ENCODE data around the gene TENM4. TPM values are rescaled to one million over a fixed set of nuclear protein-coding genes. Genes with fewer than 3 reads are reported as not detected.

TENM4 gene
- total RNA-seq, 2 experiments from 2014 or later = not detected

- no peaks in the 10 kb centered on the region for H3K36me3 Mint-ChIP-seq (ENCODE audit: low read depth)
- H3K9me3 Mint-ChIP-seq = no peaks in the 10 kb centered on the region
- H3K4me3 Mint-ChIP-seq = no peak overlapping the region
- no peak overlapping the region for H3K27ac Mint-ChIP-seq
- TF ChIP-seq CTCF (IDR thresholded peaks at IDR 0.05) = no peak
- ChIA-PET CTCF (no interaction called here), POLR2A (no interaction called here)
- DNase-seq = no peak
- intact Hi-C loops (cut with micrococcal nuclease) = no loop called here
- ATAC-seq = no peak
- peaks cover 21% of the 10 kb centered on the region for H3K27me3 Mint-ChIP-seq
- peaks cover 2% of the 10 kb centered on the region for H3K4me1 Mint-ChIP-seq (ENCODE audit: low read depth)
Measured at GRCh38 chr11:79033833-79034232, 407.0 kb downstream of the TENM4 start.

GRCh38 chr11:79030448-79030847 lies 410.4 kb downstream of the TENM4 start:
- ATAC-seq = no peak
- TF ChIP-seq CTCF (IDR thresholded peaks at IDR 0.05) = no peak
- Mint-ChIP-seq H3K4me3 (no peak overlapping the region), H3K9me3 (no peaks in the 10 kb centered on the region), H3K27ac (no peak overlapping the region), H3K4me1 (ENCODE audit: low read depth) (peaks cover 7% of the 10 kb centered on the region), H3K27me3 (peaks cover 36% of the 10 kb centered on the region), H3K36me3 (ENCODE audit: low read depth) (no peaks in the 10 kb centered on the region)
- intact Hi-C loops (cut with micrococcal nuclease) = no loop called here
- POLR2A ChIA-PET = no interaction called here
- DNase-seq = no peak
- CTCF ChIA-PET = no interaction called here

- H3K36me3 Mint-ChIP-seq (ENCODE audit: low read depth) = no peaks in the 10 kb centered on the region
- H3K9me3 Mint-ChIP-seq = no peaks in the 10 kb centered on the region
- no peak for ATAC-seq
- H3K4me3 Mint-ChIP-seq = no peak overlapping the region
- no peak for TF ChIP-seq CTCF (IDR thresholded peaks at IDR 0.05)
- H3K4me1 Mint-ChIP-seq (ENCODE audit: low read depth) = peaks cover 5% of the 10 kb centered on the region
- intact Hi-C loops (cut with micrococcal nuclease) = no loop called here
- H3K27ac Mint-ChIP-seq = no peak overlapping the region
- DNase-seq = no peak
- ChIA-PET POLR2A (no interaction called here), CTCF (no interaction called here)
- peaks cover 38% of the 10 kb centered on the region for H3K27me3 Mint-ChIP-seq
Measured at GRCh38 chr11:79028225-79028624, 412.6 kb downstream of the TENM4 start.

GRCh38 chr11:79026803-79027445 lies 413.9 kb downstream of the TENM4 start:
- H3K9me3 Mint-ChIP-seq = no peaks in the 10 kb centered on the region
- DNase-seq (peak; percentile 5), ATAC-seq (no peak)
- H3K4me3 Mint-ChIP-seq = no peak overlapping the region
- H3K27me3 Mint-ChIP-seq = peaks cover 38% of the 10 kb centered on the region
- H3K36me3 Mint-ChIP-seq (ENCODE audit: low read depth) = no peaks in the 10 kb centered on the region
- POLR2A ChIA-PET = no interaction called here
- H3K4me1 Mint-ChIP-seq (ENCODE audit: low read depth) = peaks cover 5% of the 10 kb centered on the region
- no peak overlapping the region for H3K27ac Mint-ChIP-seq
- intact Hi-C loops (cut with micrococcal nuclease) = no loop called here
- TF ChIP-seq CTCF (IDR thresholded peaks at IDR 0.05) = no peak
- CTCF ChIA-PET = no interaction called here

- Mint-ChIP-seq H3K27me3 (peaks cover 30% of the 10 kb centered on the region), H3K27ac (no peak overlapping the region), H3K9me3 (no peaks in the 10 kb centered on the region), H3K4me3 (no peak overlapping the region), H3K4me1 (ENCODE audit: low read depth) (peaks cover 5% of the 10 kb centered on the region), H3K36me3 (ENCODE audit: low read depth) (no peaks in the 10 kb centered on the region)
- ChIA-PET POLR2A (no interaction called here), CTCF (no interaction called here)
- ATAC-seq = no peak
- TF ChIP-seq CTCF (IDR thresholded peaks at IDR 0.05) = no peak
- intact Hi-C loops (cut with micrococcal nuclease) = no loop called here
- no peak for DNase-seq
Measured at GRCh38 chr11:79025622-79026021, 415.2 kb downstream of the TENM4 start.

Data from activated CD8-positive, alpha-beta T cell treated with anti-CD3 and anti-CD28 coated beads for 36 hours (primary cell).